Measurements from ENCODE around the gene CNIH2.

The CNIH2 gene

DNA sequence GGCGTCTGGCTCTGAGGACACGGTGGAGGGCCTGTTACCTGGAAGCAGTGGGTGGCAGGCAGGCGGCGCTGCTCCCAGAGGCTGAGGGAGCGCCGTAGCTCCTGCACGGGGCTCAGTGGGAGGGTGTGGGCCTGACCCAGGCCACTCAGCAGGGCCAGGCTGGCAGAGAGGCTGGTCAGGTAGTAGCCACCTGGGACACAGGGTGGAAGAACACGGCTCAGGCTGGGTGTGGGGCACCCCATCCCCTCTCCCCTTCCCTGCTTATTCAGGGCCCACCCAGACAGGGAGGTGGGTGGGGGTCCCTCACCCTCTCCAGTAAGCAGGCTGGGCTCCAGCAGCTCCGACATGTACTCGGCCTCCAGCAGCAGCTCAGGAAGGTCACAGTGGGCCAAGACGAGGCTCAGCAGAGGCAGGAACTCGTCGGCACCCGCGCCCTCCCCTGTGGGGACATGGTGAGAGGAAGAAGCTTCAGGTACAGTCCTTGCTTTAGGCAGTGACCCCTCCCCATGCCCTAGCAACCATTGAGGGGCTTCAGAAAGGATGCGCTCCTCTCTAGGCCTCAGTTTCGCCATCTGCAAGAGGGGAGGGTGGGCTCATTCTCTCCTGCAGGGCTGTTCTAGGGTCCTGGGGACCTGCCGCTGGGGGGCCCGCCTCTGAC lies 55.4 kb downstream of the CNIH2 start:
- FAIRE-seq = no peak
